ENCODE results near the gene SLBP. TPM values are rescaled to one million over a fixed set of nuclear protein-coding genes. Genes with fewer than 3 reads are reported as not detected.

SLBP gene
- total RNA-seq, 1 experiment from 2014 or later, result 73.4 TPM

GRCh38 chr4:1730532-1731135 is 18.5 kb upstream of the SLBP start:
- Histone ChIP-seq H3K4me1 (ENCODE audit: control insufficient read depth, insufficient read depth, low read length) (peaks cover 19% of the 10 kb centered on the region), H3K36me3 (ENCODE audit: control insufficient read depth, insufficient read depth, low read length) (peaks cover 6% of the 10 kb centered on the region; the same call in 1 of the 2 replicates), H3K27ac (ENCODE audit: low read length) (no peak overlapping the region), H3K9me3 (ENCODE audit: control insufficient read depth, insufficient read depth, low read depth, low read length) (no peaks in the 10 kb centered on the region), H3K4me3 (ENCODE audit: low read depth in 2 of 2, low read length in 2 of 2) (no peak overlapping the region), H3K27me3 (ENCODE audit: control insufficient read depth, insufficient read depth, low read length) (no peaks in the 10 kb centered on the region)
- DNase-seq (ENCODE audit: low read depth, low spot score), result no peak
- intact Hi-C loops (cut with micrococcal nuclease; ENCODE audit: unreplicated experiment), result no loop called here
- BruUV-seq (replicated peaks), result no TSS peak
- ChIA-PET CTCF (interaction anchor here (0.6 to 1.3 kb wide), 2 partner anchors 16 to 37 kb away, joined by 4 to 13 read pairs; no protein-coding TSS in a partner anchor), POLR2A (interaction anchor here (0.6 kb wide), 1 partner anchor 74 kb away, joined by 6 read pairs; no protein-coding TSS in a partner anchor)
- in situ Hi-C loops (cut with HindIII; ENCODE audit: low pct_unique_long_range_greater_than_20kb, low sequenced_read_pairs), result no loop called here
- no peak for ATAC-seq
- TF ChIP-seq SIN3A (IDR thresholded peaks at IDR 0.05; ENCODE audit: borderline replicate concordance, insufficient read depth, low read depth, low read length) (no peak), TCF7L2 (IDR thresholded peaks at IDR 0.05; ENCODE audit: low read depth, low read length) (no peak), REST (IDR thresholded peaks at IDR 0.05; ENCODE audit: insufficient read depth in 1 of 2, low read depth in 2 of 2, low read length in 1 of 2) (no peak)

GRCh38 chr4:1728061-1728980 is 16.2 kb upstream of the SLBP start:
- TF ChIP-seq POLR2AphosphoS5 (IDR thresholded peaks at IDR 0.05; ENCODE audit: low read depth, low read length), result no peak
- TF ChIP-seq REST (IDR thresholded peaks at IDR 0.05; ENCODE audit: insufficient read depth in 1 of 2, low read depth in 2 of 2, low read length in 1 of 2), result no peak
- TF ChIP-seq TCF7L2 (IDR thresholded peaks at IDR 0.05; ENCODE audit: low read depth, low read length), result no peak
- no peak for TF ChIP-seq CTCF (IDR thresholded peaks at IDR 0.05)
- no peak for TF ChIP-seq SIN3A (IDR thresholded peaks at IDR 0.05; ENCODE audit: borderline replicate concordance, insufficient read depth, low read depth, low read length)
- intact Hi-C loops (cut with micrococcal nuclease; ENCODE audit: unreplicated experiment) (no loop called here), in situ Hi-C loops (cut with HindIII; ENCODE audit: low pct_unique_long_range_greater_than_20kb, low sequenced_read_pairs) (no loop called here)
- ChIA-PET POLR2A (no interaction called here), CTCF (no interaction called here)
- H3K36me3 ChIP-seq (ENCODE audit: control insufficient read depth, insufficient read depth, low read length), result peaks cover 5% of the 10 kb centered on the region; the same call in 1 of the 2 replicates
- H3K4me1 ChIP-seq (ENCODE audit: control insufficient read depth, insufficient read depth, low read length), result peaks cover 27% of the 10 kb centered on the region
- no peak for ATAC-seq
- DNase-seq (ENCODE audit: low read depth, low spot score), result no peak
- H3K9me3 ChIP-seq (ENCODE audit: control insufficient read depth, insufficient read depth, low read depth, low read length), result no peaks in the 10 kb centered on the region
- TSS peak; percentile 19 for BruUV-seq (replicated peaks)
- no peaks in the 10 kb centered on the region for H3K27me3 ChIP-seq (ENCODE audit: control insufficient read depth, insufficient read depth, low read length)
- no peak overlapping the region for H3K4me3 ChIP-seq (ENCODE audit: low read depth in 2 of 2, low read length in 2 of 2)
- peak overlapping the region; percentile 77 for H3K27ac ChIP-seq (ENCODE audit: low read length)
